AG04450 (cell line): Measurements from ENCODE around the gene STRA6. TPM values are rescaled to one million over a fixed set of nuclear protein-coding genes. Genes with fewer than 3 reads are reported as not detected.
A peak's percentile ranks its signal among the peaks of the same experiment; 100 is the strongest.

ENCODE experiments used
- CTCF ChIA-PET: fragments of 300-600, 350-600 bp; formaldehyde crosslinking; extraction: SDS; loops from one replicate; lab custom pipeline; 2022; ENCODE audit warnings: antibody characterized with exemption, inconsistent platforms; lab: Charles Lee
- POLR2A ChIA-PET: fragments of 350-600 bp; formaldehyde crosslinking; extraction: SDS; loops from one replicate; lab custom pipeline; 2021; ENCODE audit warnings: antibody characterized with exemption, inconsistent platforms; lab: Yijun Ruan, JAX
- DNase-seq: peaks from one replicate; pipeline ENCODE4 v3.0.0-alpha.2; 2011; ENCODE audit warnings: low read depth, low spot score
- H3K27ac ChIP-seq: one replicate; pipeline ENCODE4 v1.5.1; 2012; ENCODE audit warnings: low read depth, low read length, control low read depth
- H3K27me3 ChIP-seq: one replicate; pipeline ENCODE4 v1.6.0; 2012; ENCODE audit warnings: low read length; ENCODE audit not compliant: control insufficient read depth, insufficient read depth
- H3K4me3 ChIP-seq: 2 replicates; pipeline ENCODE4 v1.5.1; 2011; ENCODE audit warnings: mild to moderate bottlenecking, low read depth, low read length, control low read depth
- H3K9me3 ChIP-seq: 2 replicates; pipeline ENCODE4 v1.5.1; 2012; ENCODE audit warnings: low read length; ENCODE audit not compliant: control insufficient read depth, insufficient read depth
- CTCF ChIP-seq: IDR thresholded peaks from 2 replicates; pipeline ENCODE4 v1.5.1; 2011; ENCODE audit warnings: low read depth, low read length, control low read depth, inconsistent platforms
- polyA plus RNA-seq: library from polyadenylated mRNA; depleted of rRNA; stranded (reverse); fragments of >200 nt; gene quantifications from 2 replicates; pipeline ENCODE4 v1.2.3, GENCODE V29; 2011

STRA6 gene
- polyA plus RNA-seq, 1 experiment = 0.12 TPM

GRCh38 chr15:74240897-74241614, 38.5 kb upstream of the STRA6 start:
- DNase-seq = no peak
- Histone ChIP-seq H3K27ac (no peak overlapping the region), H3K27me3 (peaks cover 27% of the 10 kb centered on the region), H3K4me3 (no peak overlapping the region), H3K9me3 (no peaks in the 10 kb centered on the region)
- POLR2A ChIA-PET = interaction anchor here (0.6 kb wide), 1 partner anchor 9 kb away, joined by 3 read pairs; no protein-coding TSS in a partner anchor
- no peak for TF ChIP-seq CTCF
- CTCF ChIA-PET = interaction anchor here (0.6 to 1.6 kb wide), 2 partner anchors 80 to 268 kb away, joined by 3 to 4 read pairs; no protein-coding TSS in a partner anchor

GRCh38 chr15:74240002-74240568, 37.5 kb upstream of the STRA6 start:
- DNase-seq = no peak
- TF ChIP-seq CTCF = peak; percentile 48
- Histone ChIP-seq H3K27me3 (peaks cover 23% of the 10 kb centered on the region), H3K9me3 (no peaks in the 10 kb centered on the region), H3K27ac (no peak overlapping the region), H3K4me3 (no peak overlapping the region)
- ChIA-PET POLR2A (interaction anchor here (0.8 kb wide), 1 partner anchor 25 kb away, joined by 3 read pairs; no protein-coding TSS in a partner anchor), CTCF (interaction anchor here (1.2 kb wide), 1 partner anchor 68 kb away, joined by 5 read pairs; no protein-coding TSS in a partner anchor)

- TF ChIP-seq CTCF = no peak
- H3K4me3 ChIP-seq = no peak overlapping the region
- H3K27ac ChIP-seq = no peak overlapping the region
- ChIA-PET POLR2A (interaction anchor here (0.6 to 0.8 kb wide), 2 partner anchors 24 to 65 kb away, joined by 3 read pairs; no protein-coding TSS in a partner anchor), CTCF (interaction anchor here (1.4 kb wide), 1 partner anchor 266 kb away, joined by 3 read pairs; no protein-coding TSS in a partner anchor)
- no peak for DNase-seq
- H3K27me3 ChIP-seq = peaks cover 22% of the 10 kb centered on the region
- no peaks in the 10 kb centered on the region for H3K9me3 ChIP-seq
These were observed 36.6 kb upstream of the STRA6 start for GRCh38 chr15:74239051-74239705.

- no peak for TF ChIP-seq CTCF
- peaks cover 27% of the 10 kb centered on the region for H3K27me3 ChIP-seq
- H3K9me3 ChIP-seq = no peaks in the 10 kb centered on the region
- no peak within 1 kb of the TSS for H3K27ac ChIP-seq
- H3K4me3 ChIP-seq = no peak within 1 kb of the TSS
- CTCF ChIA-PET = no interaction called here
- POLR2A ChIA-PET = no interaction called here
- no peak for DNase-seq
These were observed 33.4 kb upstream of the STRA6 start, which contains the start of gene CCDC33 for GRCh38 chr15:74235962-74236361. Gene CCDC33, plus strand, starts transcription at chr15:74236326. Its CDS starts 394 bp downstream, at chr15:74236720.
